Trophoblast cell (in vitro differentiated cells and primary cell): Measurements from ENCODE around the gene TDRD6.

ENCODE experiments used
- DNase-seq, 2 donors: peaks; one replicate each; pipeline ENCODE4 v3.0.0-alpha.2; 2016
- H2AFZ ChIP-seq: 2 replicates; pipeline ENCODE4 v1.6.1; 2013; ENCODE audit warnings: low read length, moderate library complexity, mild to moderate bottlenecking; ENCODE audit not compliant: insufficient read depth, poor library complexity
- H2AK5ac ChIP-seq: 2 replicates; pipeline ENCODE4 v1.6.1; 2013; ENCODE audit warnings: mild to moderate bottlenecking, low read length
- H2BK120ac ChIP-seq: 2 replicates; pipeline ENCODE4 v1.6.1; 2013; ENCODE audit warnings: low read length, mild to moderate bottlenecking, moderate library complexity; ENCODE audit not compliant: insufficient read depth, poor library complexity
- H2BK12ac ChIP-seq: 2 replicates; pipeline ENCODE4 v1.6.1; 2013; ENCODE audit warnings: mild to moderate bottlenecking, low read length, moderate library complexity
- H2BK5ac ChIP-seq: 2 replicates; pipeline ENCODE4 v1.6.1; 2013; ENCODE audit warnings: low read length, low read depth, moderate library complexity, mild to moderate bottlenecking; ENCODE audit not compliant: poor library complexity
- H3K14ac ChIP-seq: 2 replicates; pipeline ENCODE4 v1.6.1; 2013; ENCODE audit warnings: mild to moderate bottlenecking, low read length
- H3K18ac ChIP-seq: 2 replicates; pipeline ENCODE4 v1.6.1; 2013; ENCODE audit warnings: mild to moderate bottlenecking, low read length
- H3K23ac ChIP-seq: 2 replicates; pipeline ENCODE4 v1.6.1; 2013; ENCODE audit warnings: low read length
- H3K27ac ChIP-seq: 2 replicates; pipeline ENCODE4 v1.5.1; 2013; ENCODE audit warnings: low read depth, mild to moderate bottlenecking, inconsistent platforms, low read length, moderate library complexity
- H3K27me3 ChIP-seq: 2 replicates; pipeline ENCODE4 v1.6.1; 2013; ENCODE audit warnings: inconsistent platforms, mild to moderate bottlenecking, low read length, moderate library complexity; ENCODE audit not compliant: insufficient read depth
- H3K36me3 ChIP-seq, 2 experiments: 1 replicate in 1 of 2; 2 replicates in 1 of 2; pipeline ENCODE4 v1.6.1; 2013; ENCODE audit warnings: low read length in 2 of 2, mild to moderate bottlenecking in 2 of 2, moderate library complexity in 1 of 2; ENCODE audit not compliant: insufficient read depth in 2 of 2, control insufficient read depth in 1 of 2
- H3K4ac ChIP-seq: 2 replicates; pipeline ENCODE4 v1.6.1; 2013; ENCODE audit warnings: low read depth, mild to moderate bottlenecking, low read length, moderate library complexity
- H3K4me1 ChIP-seq, 2 experiments: 1 replicate in 1 of 2; 2 replicates in 1 of 2; pipeline ENCODE4 v1.6.1; 2013; ENCODE audit warnings: low read length in 2 of 2, mild to moderate bottlenecking in 2 of 2, moderate library complexity in 1 of 2; ENCODE audit not compliant: insufficient read depth in 2 of 2, control insufficient read depth in 1 of 2
- H3K4me2 ChIP-seq: 2 replicates; pipeline ENCODE4 v1.6.1; 2013; ENCODE audit warnings: inconsistent platforms, mild to moderate bottlenecking, low read length, moderate library complexity
- H3K4me3 ChIP-seq: 2 replicates; pipeline ENCODE4 v1.5.1; 2013; ENCODE audit warnings: mild to moderate bottlenecking, low read depth, low read length, inconsistent platforms
- H3K79me1 ChIP-seq: one replicate; pipeline ENCODE4 v1.6.1; 2013; ENCODE audit warnings: low read length
- H3K79me2 ChIP-seq: 2 replicates; pipeline ENCODE4 v1.6.1; 2013; ENCODE audit warnings: low read length, mild to moderate bottlenecking; ENCODE audit not compliant: control insufficient read depth, insufficient read depth, poor library complexity
- H3K9ac ChIP-seq: 2 replicates; pipeline ENCODE4 v1.6.1; 2013; ENCODE audit warnings: mild to moderate bottlenecking, low read length
- H3K9me3 ChIP-seq: 2 replicates; pipeline ENCODE4 v1.6.1; 2013; ENCODE audit warnings: low read depth, mild to moderate bottlenecking, control low read depth, inconsistent platforms, low read length; ENCODE audit not compliant: insufficient read depth
- H4K12ac ChIP-seq: 2 replicates; pipeline ENCODE4 v1.6.1; 2013; ENCODE audit warnings: low read depth, mild to moderate bottlenecking, low read length, moderate library complexity
- H4K8ac ChIP-seq: 2 replicates; pipeline ENCODE4 v1.6.1; 2013; ENCODE audit warnings: low read depth, mild to moderate bottlenecking, low read length, moderate library complexity
- H4K91ac ChIP-seq: one replicate; pipeline ENCODE4 v1.6.1; 2013; ENCODE audit warnings: low read depth, mild to moderate bottlenecking, low read length, moderate library complexity
- WGBS: extraction: QIAGEN DNeasy Blood & Tissue Kit; methylation state at CpG from one replicate; pipeline ENCODE4 v1.1.7; 2013; ENCODE audit warnings: missing lambda C conversion rate; ENCODE audit not compliant: insufficient read length, insufficient coverage; ENCODE audit errors: extremely low coverage; 5-methylcytosine and 5-hydroxymethylcytosine counted together

Gene TDRD6

DNA sequence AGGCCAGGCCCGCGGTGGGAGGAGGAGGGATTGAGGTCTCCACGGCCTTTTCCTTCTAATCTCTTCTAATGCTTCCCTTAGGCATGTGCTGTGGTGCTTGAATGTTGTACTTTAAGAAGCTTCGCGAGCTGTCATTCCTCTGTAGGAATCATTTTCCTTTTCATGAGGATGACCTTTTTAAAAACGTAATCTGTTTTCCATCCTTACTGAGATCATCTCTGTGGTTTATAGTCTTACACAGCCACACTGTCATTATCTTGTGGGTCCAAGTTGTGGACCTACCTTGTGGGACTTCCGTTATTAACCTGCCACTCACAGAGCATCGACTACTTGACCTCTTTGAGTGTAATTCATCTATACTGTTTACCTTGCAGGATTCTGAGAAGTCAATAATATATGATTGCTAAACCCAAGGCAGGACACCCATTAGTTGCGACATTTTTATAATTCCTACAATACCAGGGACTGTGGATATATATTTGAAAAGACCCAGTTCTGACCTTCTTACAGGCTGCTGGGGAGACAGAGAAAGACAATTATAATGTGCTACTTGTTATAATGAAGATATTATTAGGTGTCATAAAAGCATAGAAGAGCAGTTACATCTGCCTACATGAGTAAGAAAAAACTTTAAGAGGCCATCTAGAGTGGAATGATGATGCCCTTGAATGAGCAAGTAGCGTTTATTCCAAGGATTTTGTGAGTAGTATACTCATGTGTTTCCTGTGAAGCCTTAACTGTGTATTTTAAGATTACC lies 34.1 kb upstream of the TDRD6 start:
- no peak overlapping the region for H3K23ac ChIP-seq
- H3K4me1 ChIP-seq, result peaks cover 0 to 4% of the 10 kb centered on the region in 2 experiments
- no peak overlapping the region for H3K9ac ChIP-seq
- H3K9me3 ChIP-seq, result no peaks in the 10 kb centered on the region
- H2BK5ac ChIP-seq, result no peak overlapping the region
- H2AFZ ChIP-seq, result peak overlapping the region; percentile 41
- no peak overlapping the region for H2AK5ac ChIP-seq
- no peak overlapping the region for H4K12ac ChIP-seq
- H3K79me2 ChIP-seq, result peaks cover 2% of the 10 kb centered on the region
- WGBS, result no CpG with 5 or more reads among the region's 10 CpGs
- H4K8ac ChIP-seq, result no peak overlapping the region
- H3K79me1 ChIP-seq, result no peaks in the 10 kb centered on the region
- no peak overlapping the region for H3K14ac ChIP-seq
- H2BK12ac ChIP-seq, result no peak overlapping the region
- no peak overlapping the region for H3K27ac ChIP-seq
- H3K4ac ChIP-seq, result no peak overlapping the region
- H2BK120ac ChIP-seq, result no peak overlapping the region
- H3K4me2 ChIP-seq, result peak overlapping the region; percentile 99
- peaks cover 3% of the 10 kb centered on the region for H3K27me3 ChIP-seq
- no peak overlapping the region for H4K91ac ChIP-seq
- no peak overlapping the region for H3K18ac ChIP-seq
- peak overlapping the region; percentile 94 for H3K4me3 ChIP-seq
- no peak for DNase-seq
- no peaks in the 10 kb centered on the region for H3K36me3 ChIP-seq

DNA sequence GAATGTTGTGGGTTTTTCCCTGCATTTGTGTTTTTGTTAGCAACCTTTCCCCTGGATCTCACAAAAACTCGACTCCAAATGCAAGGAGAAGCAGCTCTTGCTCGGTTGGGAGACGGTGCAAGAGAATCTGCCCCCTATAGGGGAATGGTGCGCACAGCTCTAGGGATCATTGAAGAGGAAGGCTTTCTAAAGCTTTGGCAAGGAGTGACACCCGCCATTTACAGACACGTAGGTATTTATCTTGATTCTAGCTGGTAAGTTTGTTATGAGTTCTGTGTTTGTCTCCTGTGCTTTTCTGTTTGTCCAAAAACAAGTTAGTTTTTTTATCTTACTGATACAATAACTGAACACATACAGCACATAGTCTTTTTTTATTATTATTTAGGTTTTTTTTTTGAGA lies 31.9 kb upstream of the TDRD6 start:
- no peaks in the 10 kb centered on the region for H3K9me3 ChIP-seq
- H3K4me3 ChIP-seq, result no peak overlapping the region
- DNase-seq, result peak; percentile 46 to 77
- H4K91ac ChIP-seq, result no peak overlapping the region
- no peak overlapping the region for H3K4ac ChIP-seq
- H3K79me2 ChIP-seq, result peaks cover 2% of the 10 kb centered on the region
- WGBS, result no CpG with 5 or more reads among the region's 6 CpGs
- no peak overlapping the region for H4K12ac ChIP-seq
- no peak overlapping the region for H3K18ac ChIP-seq
- H3K23ac ChIP-seq, result no peak overlapping the region
- no peak overlapping the region for H3K9ac ChIP-seq
- no peaks in the 10 kb centered on the region for H3K36me3 ChIP-seq
- no peak overlapping the region for H4K8ac ChIP-seq
- no peak overlapping the region for H3K27ac ChIP-seq
- H3K14ac ChIP-seq, result no peak overlapping the region
- no peak overlapping the region for H2BK120ac ChIP-seq
- no peak overlapping the region for H2AFZ ChIP-seq
- no peak overlapping the region for H2BK12ac ChIP-seq
- H3K79me1 ChIP-seq, result no peaks in the 10 kb centered on the region
- peaks cover 0 to 4% of the 10 kb centered on the region in 2 experiments for H3K4me1 ChIP-seq
- H3K4me2 ChIP-seq, result no peak overlapping the region
- H2BK5ac ChIP-seq, result no peak overlapping the region
- no peak overlapping the region for H2AK5ac ChIP-seq
- H3K27me3 ChIP-seq, result peaks cover 3% of the 10 kb centered on the region

DNA sequence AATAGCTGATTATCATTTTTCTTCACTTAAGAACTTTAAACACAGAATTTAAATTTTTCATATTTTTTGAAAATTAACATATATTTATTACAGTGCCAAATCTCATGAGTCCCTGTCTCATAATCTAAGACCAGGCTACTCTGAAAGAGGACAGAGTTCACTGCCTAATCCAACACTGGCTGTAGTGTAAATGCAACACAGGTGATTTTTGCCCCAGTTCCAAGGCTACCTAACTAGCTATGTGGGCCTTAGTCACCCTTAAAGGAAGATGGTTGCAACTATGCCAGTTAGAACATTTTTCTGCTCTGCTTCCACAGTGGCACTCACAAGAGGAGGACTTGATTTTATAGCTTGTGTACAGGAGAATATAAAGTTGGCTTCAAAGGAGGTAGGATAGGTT lies 30.0 kb upstream of the TDRD6 start:
- H2BK12ac ChIP-seq, result no peak overlapping the region
- H2AK5ac ChIP-seq, result no peak overlapping the region
- no peak overlapping the region for H3K4me3 ChIP-seq
- H4K8ac ChIP-seq, result no peak overlapping the region
- no peak overlapping the region for H3K4ac ChIP-seq
- no peak overlapping the region for H3K18ac ChIP-seq
- no peak overlapping the region for H3K14ac ChIP-seq
- no peak overlapping the region for H4K12ac ChIP-seq
- H3K79me1 ChIP-seq, result no peaks in the 10 kb centered on the region
- no peaks in the 10 kb centered on the region for H3K9me3 ChIP-seq
- H3K36me3 ChIP-seq, result no peaks in the 10 kb centered on the region
- H3K9ac ChIP-seq, result no peak overlapping the region
- H3K23ac ChIP-seq, result no peak overlapping the region
- no peaks in the 10 kb centered on the region for H3K79me2 ChIP-seq
- H3K4me2 ChIP-seq, result no peak overlapping the region
- no peak overlapping the region for H2BK5ac ChIP-seq
- H3K27me3 ChIP-seq, result peaks cover 3% of the 10 kb centered on the region
- H3K27ac ChIP-seq, result no peak overlapping the region
- H3K4me1 ChIP-seq, result peaks cover 0 to 4% of the 10 kb centered on the region in 2 experiments
- no peak overlapping the region for H2BK120ac ChIP-seq
- no peak for DNase-seq
- H2AFZ ChIP-seq, result no peak overlapping the region
- no peak overlapping the region for H4K91ac ChIP-seq

DNA sequence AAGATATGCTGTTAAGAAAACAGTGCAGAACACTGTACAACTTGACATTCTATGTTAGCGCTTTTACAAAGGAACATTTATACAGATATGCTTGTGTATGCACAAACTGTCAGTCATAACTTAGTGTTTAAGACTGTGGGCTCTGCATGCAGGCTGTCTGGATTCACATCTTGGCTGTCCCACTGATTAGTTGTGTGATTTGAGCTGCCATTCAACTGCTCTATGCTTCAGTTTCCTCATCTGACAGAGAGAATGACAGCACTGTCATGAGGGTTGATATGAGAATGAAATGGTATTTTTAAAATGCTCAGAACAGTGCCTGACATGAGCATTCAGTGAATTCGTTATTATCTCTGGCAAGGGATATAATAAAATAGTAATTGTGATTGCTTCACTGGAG lies 26.2 kb upstream of the TDRD6 start:
- Histone ChIP-seq H4K12ac (no peak overlapping the region), H2BK12ac (no peak overlapping the region), H3K27me3 (no peaks in the 10 kb centered on the region), H3K23ac (no peak overlapping the region), H3K36me3 (no peaks in the 10 kb centered on the region), H3K9ac (no peak overlapping the region), H2BK5ac (no peak overlapping the region), H2BK120ac (no peak overlapping the region), H3K4me3 (no peak overlapping the region), H3K27ac (no peak overlapping the region), H3K4me1 (no peaks in the 10 kb centered on the region), H2AFZ (no peak overlapping the region), H4K8ac (no peak overlapping the region), H3K79me2 (no peaks in the 10 kb centered on the region), H4K91ac (no peak overlapping the region), H3K18ac (no peak overlapping the region), H3K4ac (no peak overlapping the region), H2AK5ac (no peak overlapping the region), H3K4me2 (no peak overlapping the region), H3K9me3 (no peaks in the 10 kb centered on the region), H3K79me1 (no peaks in the 10 kb centered on the region), H3K14ac (no peak overlapping the region)
- no CpG with 5 or more reads among the region's 2 CpGs for WGBS
- DNase-seq, result no peak
